ENCODE measurements around the gene CENPU.
"Not testable (repeated sequence)": the region's sequence is repeated elsewhere in the genome, so short reads cannot be mapped to it uniquely, and the experiment has no call there.

The CENPU gene

GRCh38 chr4:184733654-184734524, at the start of gene CENPU:
CENPU (minus strand) TSS chr4:184734096; CDS start chr4:184734062, 34 bp downstream.
- in situ Hi-C loops (cut with HindIII; ENCODE audit: low sequenced_read_pairs), result no loop called here

GRCh38 chr4:184782731-184783373, 49.0 kb upstream of the CENPU start:
- in situ Hi-C loops (cut with HindIII; ENCODE audit: low sequenced_read_pairs), result no loop called here

GRCh38 chr4:184779160-184779559, 45.3 kb upstream of the CENPU start:
- in situ Hi-C loops (cut with HindIII; ENCODE audit: low sequenced_read_pairs), result not testable (repeated sequence)

- in situ Hi-C loops (cut with HindIII; ENCODE audit: low sequenced_read_pairs), result no loop called here
Measured at GRCh38 chr4:184778325-184778724, 44.4 kb upstream of the CENPU start.

- in situ Hi-C loops (cut with HindIII; ENCODE audit: low sequenced_read_pairs), result no loop called here
Measured at GRCh38 chr4:184776821-184777220, 42.9 kb upstream of the CENPU start.

GRCh38 chr4:184775854-184776555, 42.1 kb upstream of the CENPU start:
- in situ Hi-C loops (cut with HindIII; ENCODE audit: low sequenced_read_pairs), result no loop called here

GRCh38 chr4:184774152-184774551, 40.3 kb upstream of the CENPU start:
- in situ Hi-C loops (cut with HindIII; ENCODE audit: low sequenced_read_pairs), result no loop called here

GRCh38 chr4:184771416-184771815, 37.5 kb upstream of the CENPU start:
- in situ Hi-C loops (cut with HindIII; ENCODE audit: low sequenced_read_pairs), result no loop called here

GRCh38 chr4:184769141-184769765, 35.4 kb upstream of the CENPU start:
- in situ Hi-C loops (cut with HindIII; ENCODE audit: low sequenced_read_pairs), result no loop called here

GRCh38 chr4:184768296-184768695, 34.4 kb upstream of the CENPU start:
- in situ Hi-C loops (cut with HindIII; ENCODE audit: low sequenced_read_pairs), result no loop called here

- in situ Hi-C loops (cut with HindIII; ENCODE audit: low sequenced_read_pairs), result no loop called here
Measured at GRCh38 chr4:184766446-184766845, 32.5 kb upstream of the CENPU start.

GRCh38 chr4:184765473-184766340, 31.8 kb upstream of the CENPU start:
- in situ Hi-C loops (cut with HindIII; ENCODE audit: low sequenced_read_pairs), result no loop called here

GRCh38 chr4:184764601-184765000, 30.7 kb upstream of the CENPU start:
- in situ Hi-C loops (cut with HindIII; ENCODE audit: low sequenced_read_pairs), result no loop called here

GRCh38 chr4:184763150-184763780, 29.4 kb upstream of the CENPU start:
- in situ Hi-C loops (cut with HindIII; ENCODE audit: low sequenced_read_pairs), result no loop called here

GRCh38 chr4:184762100-184762499, 28.2 kb upstream of the CENPU start:
- in situ Hi-C loops (cut with HindIII; ENCODE audit: low sequenced_read_pairs), result no loop called here

- in situ Hi-C loops (cut with HindIII; ENCODE audit: low sequenced_read_pairs), result no loop called here
Measured at GRCh38 chr4:184760681-184761080, 26.8 kb upstream of the CENPU start.

GRCh38 chr4:184757810-184758209, 23.9 kb upstream of the CENPU start:
- in situ Hi-C loops (cut with HindIII; ENCODE audit: low sequenced_read_pairs), result no loop called here

GRCh38 chr4:184756399-184756798, 22.5 kb upstream of the CENPU start:
- in situ Hi-C loops (cut with HindIII; ENCODE audit: low sequenced_read_pairs), result no loop called here

- in situ Hi-C loops (cut with HindIII; ENCODE audit: low sequenced_read_pairs), result no loop called here
Measured at GRCh38 chr4:184755278-184755677, 21.4 kb upstream of the CENPU start.
